HEK293 (cell line): Measurements from ENCODE around the gene PPCDC.

Experiments used
- WT1 ChIP-seq: fragments of 450-650 bp; formaldehyde crosslinking; IDR thresholded peaks from 2 replicates; pipeline ENCODE4 v1.5.1; 2016; ENCODE audit warnings: missing biosample characterization, missing genetic modification characterization
- ZNF274 ChIP-seq, 2 experiments: fragments of 200-500 bp in 1 of 2; fragments of 450-650 bp in 1 of 2; sonication (Bioruptor generic) in 1 of 2; formaldehyde crosslinking in 1 of 2; IDR thresholded peaks; 2 replicates each; pipeline versions ENCODE4 v1.5.1 to v1.6.1; 2014 to 2016; ENCODE audit warnings: borderline replicate concordance in 1 of 2, inconsistent platforms in 1 of 2, low read length in 1 of 2, missing biosample characterization in 1 of 2, missing genetic modification characterization in 1 of 2
- ZNF701 ChIP-seq: fragments of 450-650 bp; formaldehyde crosslinking; IDR thresholded peaks from 2 replicates; pipeline ENCODE4 v1.5.1; 2016; ENCODE audit warnings: missing biosample characterization, missing genetic modification characterization
- TF ChIP-seq, protein P1 (sequence below): fragments of 450-650 bp; formaldehyde crosslinking; IDR thresholded peaks from 2 replicates; pipeline ENCODE4 v1.5.1; 2016; ENCODE audit warnings: missing biosample characterization, missing genetic modification characterization
- TF ChIP-seq, protein P2 (sequence below): fragments of 450-650 bp; formaldehyde crosslinking; IDR thresholded peaks from 2 replicates; pipeline ENCODE4 v1.5.1; 2016; ENCODE audit warnings: missing biosample characterization, missing genetic modification characterization
- TF ChIP-seq, protein P3 (sequence below): fragments of 450-650 bp; formaldehyde crosslinking; IDR thresholded peaks from 2 replicates; pipeline ENCODE4 v1.5.1; 2016; ENCODE audit warnings: missing biosample characterization, missing genetic modification characterization

DNA sequence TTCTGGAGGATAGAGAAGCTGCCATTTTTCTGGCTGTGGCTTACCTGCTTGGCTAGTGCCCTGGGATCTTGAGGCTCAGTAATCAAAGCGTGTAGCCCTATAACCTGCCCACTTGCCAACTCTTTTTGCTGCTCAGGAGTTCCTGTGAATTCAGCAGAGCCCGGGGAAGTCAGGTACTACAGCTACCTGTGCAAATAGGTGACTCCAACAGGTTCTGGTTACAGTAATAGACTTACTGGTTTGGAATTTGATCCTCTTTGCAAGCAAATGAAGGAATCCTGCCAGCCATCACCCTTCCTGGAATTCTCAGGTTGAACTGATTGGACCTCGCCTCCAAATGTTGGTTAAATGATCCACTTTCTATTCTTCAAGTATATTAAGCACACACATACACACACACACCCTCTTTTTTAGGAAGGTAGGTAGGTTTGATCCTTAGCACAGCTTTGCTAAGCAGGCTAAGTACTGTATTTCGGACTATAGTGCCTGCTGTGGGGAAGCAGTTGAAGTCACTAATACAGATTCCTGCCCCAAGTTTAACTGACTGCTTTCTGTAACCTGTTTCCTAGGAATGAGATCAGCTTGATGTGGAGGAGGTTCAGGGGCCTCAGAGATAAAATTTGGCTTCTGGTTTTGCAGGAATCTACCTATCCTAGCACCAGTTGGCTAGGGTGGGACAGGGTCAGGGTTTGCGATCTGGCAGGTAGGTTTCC is 2.3 kb downstream of the PPCDC start:
- TF ChIP-seq, protein P1, sequence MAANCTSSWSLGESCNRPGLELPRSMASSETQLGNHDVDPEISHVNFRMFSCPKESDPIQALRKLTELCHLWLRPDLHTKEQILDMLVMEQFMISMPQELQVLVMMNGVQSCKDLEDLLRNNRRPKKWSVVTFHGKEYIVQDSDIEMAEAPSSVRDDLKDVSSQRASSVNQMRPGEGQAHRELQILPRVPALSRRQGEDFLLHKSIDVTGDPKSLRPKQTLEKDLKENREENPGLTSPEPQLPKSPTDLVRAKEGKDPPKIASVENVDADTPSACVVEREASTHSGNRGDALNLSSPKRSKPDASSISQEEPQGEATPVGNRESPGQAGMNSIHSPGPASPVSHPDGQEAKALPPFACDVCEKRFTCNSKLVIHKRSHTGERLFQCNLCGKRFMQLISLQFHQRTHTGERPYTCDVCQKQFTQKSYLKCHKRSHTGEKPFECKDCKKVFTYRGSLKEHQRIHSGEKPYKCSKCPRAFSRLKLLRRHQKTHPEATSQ (tag by site-specific recombination), result no peak
- TF ChIP-seq, protein P2, sequence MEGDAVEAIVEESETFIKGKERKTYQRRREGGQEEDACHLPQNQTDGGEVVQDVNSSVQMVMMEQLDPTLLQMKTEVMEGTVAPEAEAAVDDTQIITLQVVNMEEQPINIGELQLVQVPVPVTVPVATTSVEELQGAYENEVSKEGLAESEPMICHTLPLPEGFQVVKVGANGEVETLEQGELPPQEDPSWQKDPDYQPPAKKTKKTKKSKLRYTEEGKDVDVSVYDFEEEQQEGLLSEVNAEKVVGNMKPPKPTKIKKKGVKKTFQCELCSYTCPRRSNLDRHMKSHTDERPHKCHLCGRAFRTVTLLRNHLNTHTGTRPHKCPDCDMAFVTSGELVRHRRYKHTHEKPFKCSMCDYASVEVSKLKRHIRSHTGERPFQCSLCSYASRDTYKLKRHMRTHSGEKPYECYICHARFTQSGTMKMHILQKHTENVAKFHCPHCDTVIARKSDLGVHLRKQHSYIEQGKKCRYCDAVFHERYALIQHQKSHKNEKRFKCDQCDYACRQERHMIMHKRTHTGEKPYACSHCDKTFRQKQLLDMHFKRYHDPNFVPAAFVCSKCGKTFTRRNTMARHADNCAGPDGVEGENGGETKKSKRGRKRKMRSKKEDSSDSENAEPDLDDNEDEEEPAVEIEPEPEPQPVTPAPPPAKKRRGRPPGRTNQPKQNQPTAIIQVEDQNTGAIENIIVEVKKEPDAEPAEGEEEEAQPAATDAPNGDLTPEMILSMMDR (tag by site-specific recombination), result no peak
- TF ChIP-seq ZNF701 (tag by site-specific recombination) (no peak), ZNF274 (IDR thresholded peaks at IDR 0.05; ENCODE audit: low read length) (no peak), ZNF274 (tag by site-specific recombination; IDR thresholded peaks at IDR 0.05; ENCODE audit: borderline replicate concordance) (no peak), WT1 (tag by site-specific recombination) (no peak)
- TF ChIP-seq, protein P3, sequence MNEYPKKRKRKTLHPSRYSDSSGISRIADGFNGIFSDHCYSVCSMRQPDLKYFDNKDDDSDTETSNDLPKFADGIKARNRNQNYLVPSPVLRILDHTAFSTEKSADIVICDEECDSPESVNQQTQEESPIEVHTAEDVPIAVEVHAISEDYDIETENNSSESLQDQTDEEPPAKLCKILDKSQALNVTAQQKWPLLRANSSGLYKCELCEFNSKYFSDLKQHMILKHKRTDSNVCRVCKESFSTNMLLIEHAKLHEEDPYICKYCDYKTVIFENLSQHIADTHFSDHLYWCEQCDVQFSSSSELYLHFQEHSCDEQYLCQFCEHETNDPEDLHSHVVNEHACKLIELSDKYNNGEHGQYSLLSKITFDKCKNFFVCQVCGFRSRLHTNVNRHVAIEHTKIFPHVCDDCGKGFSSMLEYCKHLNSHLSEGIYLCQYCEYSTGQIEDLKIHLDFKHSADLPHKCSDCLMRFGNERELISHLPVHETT, result no peak
